NCI-H1092 treated with DMSO at 0.1 percent for 48 hours (cell line): ENCODE results near the gene ANO9.
"Not testable (repeated sequence)": the region's sequence is repeated elsewhere in the genome, so short reads cannot be mapped to it uniquely, and the experiment has no call there.

Source experiments
- DNase-seq: peaks from one replicate; lab custom pipeline; 2025; lab: John Stamatoyannopoulos, UW

Gene ANO9

DNA sequence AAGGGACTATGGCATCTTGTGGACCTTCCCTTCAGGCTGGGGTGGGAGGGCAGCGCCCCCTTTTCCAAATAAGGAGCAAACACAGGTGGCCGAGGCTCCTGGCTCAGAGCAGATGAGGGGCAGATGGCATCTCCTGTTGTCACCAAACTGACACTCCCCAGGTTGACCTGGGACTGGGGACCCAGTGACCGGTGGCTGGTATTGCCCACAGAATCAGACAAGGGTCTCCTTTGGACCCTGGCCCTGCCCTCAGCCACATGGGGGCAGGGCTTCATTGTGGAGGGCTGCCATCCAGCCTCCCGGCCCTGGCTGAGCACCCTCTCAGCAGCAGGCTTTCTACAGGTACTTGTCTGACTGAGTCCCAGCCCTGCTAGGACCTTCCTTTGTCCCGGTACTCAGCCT, 26.2 kb downstream of the ANO9 start:
- DNase-seq: no peak

DNA sequence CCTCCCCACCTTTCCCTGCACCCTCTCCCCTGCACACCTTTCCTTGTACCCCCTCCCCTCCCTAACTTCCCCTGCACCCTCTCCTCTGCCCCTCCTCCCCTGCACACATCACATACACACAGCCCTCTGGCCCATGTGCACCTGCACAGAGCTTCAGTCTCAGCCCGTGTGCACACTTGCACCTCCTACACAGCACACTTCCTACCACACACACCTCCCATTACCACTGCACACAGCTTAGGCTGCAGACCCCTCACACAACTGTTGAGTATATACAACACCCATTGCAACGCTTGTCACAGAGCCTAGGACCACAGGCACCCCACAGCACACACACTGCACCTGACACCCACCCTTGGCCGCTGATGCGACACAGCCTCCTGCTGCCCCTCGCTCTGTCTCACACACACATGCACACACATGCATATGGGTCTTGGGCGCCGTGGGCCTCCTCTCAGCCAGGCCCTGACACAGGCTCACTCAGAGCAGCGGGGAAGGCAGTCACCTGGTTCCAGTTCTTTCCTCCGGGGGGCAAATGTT, 27.4 kb downstream of the ANO9 start:
- DNase-seq: no peak

GRCh38 chr11:413120-414081, 28.4 kb downstream of the ANO9 start:
- DNase-seq: no peak

DNA sequence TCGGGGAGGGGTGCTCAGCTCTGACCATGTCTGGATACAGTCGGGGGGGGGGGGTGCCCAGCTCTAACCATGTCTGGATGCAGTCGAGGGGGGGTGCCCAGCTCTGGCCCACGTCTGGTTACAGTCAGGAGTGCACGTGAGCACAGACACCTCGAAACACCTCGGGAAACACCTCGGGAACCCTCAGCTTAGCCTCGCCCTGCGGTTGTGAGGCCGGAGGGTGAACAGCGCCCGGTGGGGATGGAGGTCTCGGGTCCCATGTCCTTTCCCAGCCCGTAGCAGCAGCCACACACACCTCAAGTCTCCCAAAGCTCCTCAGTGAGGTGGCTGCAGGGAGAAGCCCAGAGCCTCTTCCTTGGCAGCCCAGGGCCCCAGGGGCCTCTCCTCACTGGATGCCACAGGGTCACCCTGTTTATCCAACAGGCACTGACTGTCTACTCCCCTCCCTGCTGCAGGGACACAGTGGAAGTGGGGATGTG, 29.1 kb downstream of the ANO9 start:
- no peak for DNase-seq

DNA sequence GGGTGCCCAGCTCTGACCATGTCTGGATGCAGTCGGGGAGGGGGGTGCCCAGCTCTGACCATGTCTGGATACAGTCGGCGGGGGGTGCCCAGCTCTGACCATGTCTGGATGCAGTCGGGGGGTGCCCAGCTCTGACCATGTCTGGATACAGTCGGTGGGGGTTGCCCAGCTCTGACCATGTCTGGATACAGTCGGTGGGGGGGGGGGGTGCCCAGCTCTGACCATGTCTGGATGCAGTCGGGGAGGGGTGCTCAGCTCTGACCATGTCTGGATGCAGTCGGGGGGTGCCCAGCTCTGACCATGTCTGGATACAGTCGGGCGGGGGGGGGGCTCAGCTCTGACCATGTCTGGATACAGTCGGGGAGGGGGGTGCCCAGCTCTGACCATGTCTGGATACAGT, 30.3 kb downstream of the ANO9 start:
- DNase-seq: not testable (repeated sequence)

DNA sequence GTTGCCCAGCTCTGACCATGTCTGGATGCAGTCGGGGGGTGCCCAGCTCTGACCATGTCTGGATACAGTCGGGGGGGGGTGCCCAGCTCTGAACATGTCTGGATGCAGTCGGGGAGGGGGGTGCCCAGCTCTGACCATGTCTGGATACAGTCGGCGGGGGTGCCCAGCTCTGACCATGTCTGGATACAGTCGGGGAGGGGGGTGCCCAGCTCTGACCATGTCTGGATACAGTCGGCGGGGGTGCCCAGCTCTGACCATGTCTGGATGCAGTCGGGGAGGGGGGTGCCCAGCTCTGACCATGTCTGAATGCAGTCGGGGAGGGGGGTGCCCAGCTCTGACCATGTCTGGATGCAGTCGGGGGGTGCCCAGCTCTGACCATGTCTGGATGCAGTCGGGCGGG, 31.1 kb downstream of the ANO9 start:
- DNase-seq: not testable (repeated sequence)

DNA sequence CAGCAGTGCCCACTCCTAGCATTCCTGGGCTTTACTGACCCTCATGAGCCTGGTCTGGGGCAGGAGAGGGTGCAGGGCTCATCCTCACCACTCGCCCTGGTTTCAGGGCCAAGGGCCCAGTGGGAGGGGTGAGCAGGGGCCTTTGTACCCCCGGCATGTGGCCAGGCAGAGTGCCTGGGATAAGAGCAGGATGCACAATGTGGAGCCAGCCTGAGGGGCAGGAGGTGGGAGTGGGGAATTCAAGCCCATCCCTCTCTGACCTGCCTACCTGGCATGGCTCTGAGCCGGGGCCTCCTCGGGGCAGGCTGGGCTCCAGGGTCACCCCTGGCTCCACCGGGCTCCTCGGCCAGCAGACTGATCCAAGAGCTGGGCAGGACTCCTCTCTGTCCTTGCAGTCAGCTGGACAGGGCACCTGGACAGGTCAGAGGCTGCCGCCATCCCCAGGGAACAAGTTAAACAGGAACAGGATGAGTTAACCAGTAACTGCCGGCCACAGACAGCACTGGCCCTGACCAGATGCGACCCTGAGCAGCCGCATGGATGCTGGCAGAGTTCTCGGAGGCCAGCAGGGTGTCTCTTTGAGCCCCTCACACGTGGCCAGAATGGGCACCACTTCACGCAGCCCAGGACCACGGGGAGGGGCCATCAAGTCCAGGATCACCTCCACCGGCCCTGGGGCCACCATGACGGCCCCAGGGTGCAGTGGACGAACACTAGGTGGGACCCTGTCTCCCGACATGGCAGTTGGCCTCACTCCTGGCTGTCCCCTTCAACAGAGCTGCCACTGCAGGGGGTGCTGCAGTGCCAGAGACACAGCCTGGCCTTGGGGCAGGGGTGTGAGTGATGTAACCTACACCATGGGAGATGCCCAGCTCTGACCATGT, 32.0 kb downstream of the ANO9 start:
- no peak for DNase-seq

DNA sequence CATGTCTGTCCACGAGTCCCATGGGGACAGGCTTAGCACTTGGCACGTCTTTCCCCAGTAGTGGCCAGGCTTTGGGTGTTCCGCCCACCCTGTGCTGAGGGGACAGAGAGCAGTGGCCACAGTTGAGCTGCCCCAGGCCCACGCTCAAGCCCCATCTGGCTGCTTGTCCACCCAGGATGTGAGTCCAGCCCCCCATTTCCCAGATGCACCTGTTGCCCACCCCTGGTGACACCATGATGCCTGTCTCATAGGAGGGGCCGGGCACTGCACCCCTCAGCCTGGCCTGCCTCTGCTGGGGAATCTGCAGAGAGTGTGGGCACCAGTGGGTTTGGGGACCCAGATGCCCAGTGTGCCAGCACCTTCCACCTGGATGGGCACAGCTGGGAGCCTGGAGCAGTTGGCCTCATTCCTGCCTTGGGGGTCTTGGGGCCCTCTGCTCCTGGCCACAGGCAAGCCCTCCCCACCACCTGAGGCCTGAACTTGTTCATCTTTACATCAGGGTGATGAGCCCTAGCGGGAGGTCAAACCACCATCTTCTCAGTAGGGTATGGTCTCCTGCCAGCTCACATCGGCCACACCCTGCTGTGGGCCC, 32.7 kb downstream of the ANO9 start:
- DNase-seq: no peak

GRCh38 chr11:408154-409007, 33.4 kb downstream of the ANO9 start:
- DNase-seq: no peak

GRCh38 chr11:407651-408123, 34.1 kb downstream of the ANO9 start:
- DNase-seq: no peak

- no peak for DNase-seq
Measured at GRCh38 chr11:406796-407650, 34.8 kb downstream of the ANO9 start.

DNA sequence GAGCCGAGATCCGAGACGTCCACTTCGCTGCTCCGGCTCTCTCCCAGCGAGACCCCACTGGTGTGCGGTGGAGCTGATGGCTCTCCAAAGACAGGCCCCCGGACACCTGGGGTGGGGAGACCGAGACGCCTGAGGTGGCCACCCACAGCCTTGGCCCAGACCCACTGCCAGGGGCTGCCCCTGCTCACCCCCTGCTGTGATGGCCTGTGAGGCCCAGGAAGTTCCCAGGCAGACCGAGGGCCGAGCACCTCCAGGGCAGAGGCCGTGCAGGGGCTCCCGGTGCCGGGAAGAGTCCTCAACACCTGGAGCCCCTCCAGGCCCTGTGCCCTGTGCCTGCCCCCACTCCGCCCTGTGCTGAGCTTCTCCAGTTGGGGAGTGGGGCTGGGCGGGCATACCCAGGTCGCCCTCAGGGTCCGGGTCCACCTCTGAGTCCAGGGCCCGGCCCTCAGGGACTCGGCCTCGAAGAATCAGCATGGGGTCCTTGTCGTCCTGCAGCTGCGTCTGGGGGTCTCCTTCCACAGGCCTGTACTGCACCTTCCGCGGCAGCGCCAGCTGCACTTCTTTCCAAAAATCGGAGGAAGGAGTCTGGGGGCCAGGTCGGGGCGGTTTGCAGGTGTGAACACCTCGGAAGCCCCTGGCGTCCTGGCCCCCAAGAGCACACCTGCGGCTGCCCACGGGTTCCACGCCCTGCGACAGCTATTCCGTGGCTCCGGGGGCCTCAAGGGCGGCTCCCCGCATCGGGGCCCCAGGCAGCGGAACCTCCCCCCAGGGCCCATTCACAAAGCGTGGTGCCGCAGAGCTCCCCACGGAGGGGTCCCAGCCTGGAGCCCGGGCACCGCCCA, 35.6 kb downstream of the ANO9 start:
- no peak for DNase-seq

DNA sequence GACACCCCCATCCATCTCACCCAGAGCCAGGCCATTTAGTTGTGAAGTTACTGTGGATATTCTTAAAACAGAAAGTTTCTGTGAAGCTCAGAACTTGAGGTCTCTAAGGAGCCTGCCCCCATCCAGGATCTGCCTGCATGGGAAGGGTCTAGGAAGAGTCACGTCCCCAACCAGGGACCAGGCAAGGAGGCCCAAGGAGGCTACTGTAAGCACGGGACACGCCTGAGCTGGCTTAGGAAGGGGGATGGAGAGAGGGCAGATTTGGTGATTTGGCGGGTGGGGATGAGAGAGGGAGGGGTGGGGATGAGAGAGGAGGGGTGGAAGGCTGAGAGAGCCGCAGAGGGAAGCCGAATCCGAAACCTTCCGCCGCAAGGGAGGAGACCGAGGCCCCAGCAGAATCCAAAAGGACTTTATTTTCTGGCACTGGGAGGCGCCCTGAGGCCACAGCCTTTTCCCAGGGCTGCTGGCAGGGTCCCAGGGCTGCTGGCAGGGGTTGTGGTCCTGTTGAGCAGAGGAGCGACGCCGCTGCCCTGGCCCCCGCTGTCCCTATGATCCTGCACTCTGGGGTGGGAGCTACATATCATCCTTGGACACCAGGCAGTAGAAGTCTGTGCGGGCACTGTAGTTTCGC, 36.4 kb downstream of the ANO9 start:
- DNase-seq: no peak

DNA sequence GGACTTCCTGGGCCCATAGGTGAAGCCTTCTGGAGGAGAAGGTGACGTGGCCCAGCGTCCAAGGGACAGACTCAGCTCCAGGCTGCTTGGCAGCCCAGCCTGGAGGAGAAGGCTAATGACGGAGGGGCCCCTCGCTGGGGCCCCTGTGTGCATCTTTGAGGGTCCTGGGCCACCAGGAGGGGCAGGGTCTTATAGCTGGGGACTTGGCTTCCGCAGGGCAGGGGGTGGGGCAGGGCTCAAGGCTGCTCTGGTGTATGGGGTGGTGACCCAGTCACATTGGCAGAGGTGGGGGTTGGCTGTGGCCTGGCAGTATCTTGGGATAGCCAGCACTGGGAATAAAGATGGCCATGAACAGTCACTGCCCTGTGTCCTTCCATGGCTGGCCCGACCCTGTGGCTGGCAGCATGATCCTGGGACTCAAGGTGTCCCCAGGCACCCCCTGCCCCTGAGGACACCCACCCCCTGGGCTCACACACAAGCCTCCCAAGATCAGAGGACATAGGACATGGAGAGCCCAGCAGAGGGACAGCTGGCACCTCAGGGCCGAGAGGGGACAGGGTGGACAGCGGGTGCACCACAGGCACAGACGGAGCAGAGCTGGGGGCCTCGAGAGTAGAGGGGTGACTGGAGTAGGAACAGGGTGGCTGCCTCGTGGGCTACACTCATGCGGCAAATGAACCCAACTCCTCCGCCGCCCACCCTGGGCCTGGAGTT, 37.1 kb downstream of the ANO9 start:
- no peak for DNase-seq

DNA sequence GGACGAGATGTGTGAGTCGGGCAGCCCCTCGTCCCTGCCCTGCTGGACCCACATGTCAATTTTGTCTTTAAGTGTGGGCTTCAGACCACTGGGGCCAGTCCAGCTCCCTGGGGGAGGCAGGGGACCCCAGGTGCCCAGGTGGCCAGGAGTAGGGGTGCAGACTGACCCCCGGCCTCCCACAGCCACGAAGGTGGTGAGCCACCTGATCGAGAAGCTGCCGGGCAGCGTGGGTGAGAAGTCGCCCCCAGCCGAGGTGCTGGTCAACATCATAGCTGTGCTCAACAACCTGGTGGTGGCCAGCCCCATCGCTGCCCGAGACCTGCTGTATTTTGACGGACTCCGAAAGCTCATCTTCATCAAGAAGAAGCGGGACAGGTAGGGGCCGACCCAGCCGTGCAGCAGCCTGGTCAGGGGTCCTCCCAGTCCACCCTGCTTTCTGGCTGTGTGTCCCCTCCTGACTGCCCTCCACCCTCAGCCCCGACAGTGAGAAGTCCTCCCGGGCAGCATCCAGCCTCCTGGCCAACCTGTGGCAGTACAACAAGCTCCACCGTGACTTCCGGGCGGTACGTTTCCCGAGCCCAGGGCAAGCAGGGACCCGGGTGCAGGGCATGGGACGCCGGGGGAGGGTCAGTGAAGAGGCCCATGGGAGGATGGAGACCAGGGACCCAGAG, 37.9 kb downstream of the ANO9 start:
- no peak for DNase-seq

GRCh38 chr11:403021-403760, 38.6 kb downstream of the ANO9 start:
- no peak for DNase-seq

GRCh38 chr11:401196-401595, 40.6 kb downstream of the ANO9 start:
- DNase-seq: not testable (repeated sequence)
